GM23248 (cell line): ENCODE measurements around the gene ZNF3. TPM values are rescaled to one million over a fixed set of nuclear protein-coding genes. Genes with fewer than 3 reads are reported as not detected.

Experiments used
- DNase-seq: peaks from one replicate; pipeline ENCODE4 v3.0.0-alpha.2; 2015
- H2AFZ ChIP-seq: fragments of 200-600 bp; sonication (generic); 2 replicates; pipeline ENCODE4 v1.6.1; 2016; ENCODE audit warnings: antibody characterized with exemption
- H3F3A ChIP-seq: fragments of 200-600 bp; sonication (generic); 2 replicates; pipeline ENCODE4 v1.6.1; 2016; ENCODE audit warnings: mild to moderate bottlenecking, antibody characterized with exemption, mixed run types; ENCODE audit not compliant: insufficient read depth
- H3K27ac ChIP-seq: fragments of 200-600 bp; sonication (generic); 2 replicates; pipeline ENCODE4 v1.5.1; 2016; ENCODE audit warnings: mild to moderate bottlenecking
- H3K27me3 ChIP-seq: fragments of 200-600 bp; sonication (generic); replicated peaks from 2 replicates; pipeline ENCODE4 v1.6.1; 2016; ENCODE audit warnings: mild to moderate bottlenecking; ENCODE audit not compliant: insufficient read depth
- H3K36me3 ChIP-seq: fragments of 200-600 bp; sonication (generic); 2 replicates; pipeline ENCODE4 v1.6.1; 2016; ENCODE audit warnings: low read depth, mild to moderate bottlenecking
- H3K4me1 ChIP-seq: fragments of 200-600 bp; sonication (generic); 2 replicates; pipeline ENCODE4 v1.6.1; 2016; ENCODE audit warnings: mild to moderate bottlenecking; ENCODE audit not compliant: insufficient read depth
- H3K4me2 ChIP-seq: fragments of 200-600 bp; sonication (generic); one replicate; pipeline ENCODE4 v1.6.1; 2016; ENCODE audit warnings: mild to moderate bottlenecking; ENCODE audit not compliant: unreplicated experiment
- H3K4me3 ChIP-seq: fragments of 200-600 bp; sonication (generic); 2 replicates; pipeline ENCODE4 v1.5.1; 2016; ENCODE audit warnings: mild to moderate bottlenecking
- H3K79me2 ChIP-seq: fragments of 200-600 bp; sonication (generic); 2 replicates; pipeline ENCODE4 v1.6.1; 2016; ENCODE audit warnings: mild to moderate bottlenecking; ENCODE audit not compliant: insufficient read depth
- H3K9ac ChIP-seq: fragments of 200-600 bp; sonication (generic); 2 replicates; pipeline ENCODE4 v1.6.1; 2016; ENCODE audit warnings: mild to moderate bottlenecking
- H3K9me2 ChIP-seq: fragments of 200-600 bp; sonication (generic); 2 replicates; pipeline ENCODE4 v1.6.1; 2016; ENCODE audit warnings: mixed run types, mild to moderate bottlenecking, moderate library complexity; ENCODE audit not compliant: insufficient read depth
- H3K9me3 ChIP-seq: fragments of 200-600 bp; sonication (generic); one replicate; pipeline ENCODE4 v1.6.1; 2017; ENCODE audit warnings: low read depth
- H4K20me1 ChIP-seq: fragments of 200-600 bp; sonication (generic); 2 replicates; pipeline ENCODE4 v1.6.0; 2016; ENCODE audit not compliant: insufficient read depth
- EZH2 ChIP-seq: fragments of 200-600 bp; sonication (generic); IDR thresholded peaks from 2 replicates; pipeline ENCODE4 v1.6.1; 2018; ENCODE audit warnings: antibody characterized with exemption, mild to moderate bottlenecking; ENCODE audit not compliant: insufficient read depth, poor library complexity, severe bottlenecking
- EZH2phosphoT487 ChIP-seq: fragments of 200-600 bp; sonication (generic); IDR thresholded peaks from 2 replicates; pipeline ENCODE4 v1.6.1; 2018; ENCODE audit warnings: antibody characterized with exemption, moderate library complexity, mild to moderate bottlenecking, low read depth; ENCODE audit not compliant: insufficient read depth
- WGBS, 2 experiments: methylation state at CpG; one replicate each; pipeline ENCODE4 v1.1.6; 2015 to 2017; ENCODE audit warnings: low lambda C conversion rate in 2 of 2, low coverage in 1 of 2; ENCODE audit errors: missing lambda C conversion rate in 2 of 2; 5-methylcytosine and 5-hydroxymethylcytosine counted together
- in situ Hi-C: fragments of 300-500 bp; cut with MboI; formaldehyde crosslinking; loops from 2 replicates; pipeline ENCODE4 v1.15.0; 2020
- polyA plus RNA-seq: library from polyadenylated mRNA; unstranded; fragments of >200 nt; fragmentation: Nextera tagmentation; extraction: Ambion mirVana; gene quantifications from 2 replicates; pipeline ENCODE4 v1.2.1, GENCODE V29; 2016
- total RNA-seq: library from RNA; depleted of rRNA; stranded (reverse); fragments of >200 nt; shearing (Covaris generic); gene quantifications from 2 replicates; pipeline ENCODE4 v1.2.3, GENCODE V29; 2014

Gene ZNF3
- total and polyA plus RNA-seq, 2 experiments from 2014 or later, result 13.3 to 13.8 TPM

- no peak for DNase-seq
- no peak overlapping the region for H2AFZ ChIP-seq
- H3K4me2 ChIP-seq, result no peak overlapping the region
- no peaks in the 10 kb centered on the region; the same call in 1 of the 2 replicates for H3F3A ChIP-seq
- H3K36me3 ChIP-seq, result 0 out of 2 replicates have a peak, but pooled peaks cover 4% of the 10 kb centered on the region
- no peak overlapping the region for H3K27ac ChIP-seq
- no peaks in the 10 kb centered on the region for H3K4me1 ChIP-seq
- no peaks in the 10 kb centered on the region for H3K9me2 ChIP-seq
- in situ Hi-C loops, result no loop called here
- no peak overlapping the region for H3K9ac ChIP-seq
- H3K9me3 ChIP-seq, result no peaks in the 10 kb centered on the region
- H3K4me3 ChIP-seq, result no peak overlapping the region
- no peaks in the 10 kb centered on the region for H3K27me3 ChIP-seq
- no peak for TF ChIP-seq EZH2
- no peak for TF ChIP-seq EZH2phosphoT487
- H4K20me1 ChIP-seq, result no peaks in the 10 kb centered on the region
- peaks cover 11% of the 10 kb centered on the region for H3K79me2 ChIP-seq
- 88 to 91% methylated on average over 15 to 25 of the region's 25 CpGs for WGBS, 2 experiments
Measured at GRCh38 chr7:100107125-100107737, 25.7 kb upstream of the ZNF3 start.

- Histone ChIP-seq H3K4me3 (no peak overlapping the region), H3K9me3 (no peaks in the 10 kb centered on the region), H3K9me2 (no peaks in the 10 kb centered on the region), H2AFZ (no peak overlapping the region), H3K9ac (no peak overlapping the region), H3K27ac (no peak overlapping the region), H3K4me1 (no peaks in the 10 kb centered on the region), H3K27me3 (no peaks in the 10 kb centered on the region), H3K79me2 (peaks cover 12% of the 10 kb centered on the region), H4K20me1 (no peaks in the 10 kb centered on the region), H3F3A (no peaks in the 10 kb centered on the region; the same call in 1 of the 2 replicates), H3K36me3 (0 out of 2 replicates have a peak, but pooled peaks cover 4% of the 10 kb centered on the region), H3K4me2 (no peak overlapping the region)
- in situ Hi-C loops, result no loop called here
- 72 to 76% methylated on average over 17 of the region's 17 CpGs for whole genome bisulfite sequencing, 2 experiments
- no peak for DNase-seq
- TF ChIP-seq EZH2 (no peak), EZH2phosphoT487 (no peak)
Measured at GRCh38 chr7:100106633-100107032, 25.1 kb upstream of the ZNF3 start.

- WGBS, 2 experiments, result 98% methylated on average over 4 of the region's 4 CpGs
- in situ Hi-C loops, result no loop called here
- no peak overlapping the region for H3K4me2 ChIP-seq
Measured at GRCh38 chr7:100105534-100105933, 24.0 kb upstream of the ZNF3 start.

GRCh38 chr7:100102950-100103840 is 21.7 kb upstream of the ZNF3 start:
- Histone ChIP-seq H3K4me3 (no peak overlapping the region; the same call in 1 of the 2 replicates), H3K9ac (peak overlapping the region; percentile 86; the same call in 1 of the 2 replicates), H3K79me2 (peaks cover 36% of the 10 kb centered on the region), H4K20me1 (no peaks in the 10 kb centered on the region), H2AFZ (no peak overlapping the region), H3K9me2 (no peaks in the 10 kb centered on the region), H3K4me2 (no peak overlapping the region), H3F3A (peaks cover 4% of the 10 kb centered on the region; the same call in 1 of the 2 replicates), H3K4me1 (peaks cover 5% of the 10 kb centered on the region; the same call in 1 of the 2 replicates), H3K27ac (no peak overlapping the region), H3K9me3 (no peaks in the 10 kb centered on the region), H3K27me3 (no peaks in the 10 kb centered on the region), H3K36me3 (peaks cover 15% of the 10 kb centered on the region; the same call in 1 of the 2 replicates)
- no peak for DNase-seq
- in situ Hi-C loops, result no loop called here
- 84 to 85% methylated on average over 17 of the region's 17 CpGs for WGBS, 2 experiments
- TF ChIP-seq EZH2phosphoT487 (no peak), EZH2 (no peak)

More at GRCh38 chr7:100105534-100105933, 24.0 kb upstream of the ZNF3 start:
- no peaks in the 10 kb centered on the region for H3K27me3 ChIP-seq
- no peak overlapping the region for H3K27ac ChIP-seq
- no peak for DNase-seq
- H3K9me2 ChIP-seq, result no peaks in the 10 kb centered on the region
- no peaks in the 10 kb centered on the region for H3K9me3 ChIP-seq
- TF ChIP-seq EZH2phosphoT487 (no peak), EZH2 (no peak)
- no peak overlapping the region for H3K9ac ChIP-seq
- peaks cover 15% of the 10 kb centered on the region for H3K79me2 ChIP-seq
- 0 out of 2 replicates have a peak, but pooled peaks cover 4% of the 10 kb centered on the region for H3K36me3 ChIP-seq
- H3K4me3 ChIP-seq, result no peak overlapping the region
- H2AFZ ChIP-seq, result no peak overlapping the region
- no peaks in the 10 kb centered on the region; the same call in 1 of the 2 replicates for H3F3A ChIP-seq
- H3K4me1 ChIP-seq, result no peaks in the 10 kb centered on the region
- no peaks in the 10 kb centered on the region for H4K20me1 ChIP-seq
